ENCODE measurements around the gene RNF113B.

The RNF113B gene

GRCh38 chr13:98182589-98182988, 5.5 kb upstream of the RNF113B start:
- ChIA-PET CTCF (interaction anchor here (0.6 kb wide), 1 partner anchor 446 kb away, joined by 6 read pairs; no protein-coding TSS in a partner anchor), POLR2A (ENCODE audit: low non-redundant PET) (no interaction called here)
- TF ChIP-seq CTCF (conservative IDR thresholded peaks at IDR 0.05; ENCODE audit: low read depth), result no peak
- no peak overlapping the region for H3K27ac ChIP-seq
- no peak for DNase-seq (ENCODE audit: low spot score)

GRCh38 chr13:98182153-98182552, 5.1 kb upstream of the RNF113B start:
- CTCF ChIA-PET, result no interaction called here
- no peak for TF ChIP-seq CTCF (conservative IDR thresholded peaks at IDR 0.05; ENCODE audit: low read depth)
- DNase-seq (ENCODE audit: low spot score), result no peak
- no peak overlapping the region for H3K27ac ChIP-seq
- POLR2A ChIA-PET (ENCODE audit: low non-redundant PET), result no interaction called here

- TF ChIP-seq CTCF (conservative IDR thresholded peaks at IDR 0.05; ENCODE audit: low read depth), result no peak
- CTCF ChIA-PET, result no interaction called here
- no peak overlapping the region for H3K27ac ChIP-seq
- DNase-seq (ENCODE audit: low spot score), result no peak
- POLR2A ChIA-PET (ENCODE audit: low non-redundant PET), result no interaction called here
Measured at GRCh38 chr13:98181111-98181815, 4.2 kb upstream of the RNF113B start.

- TF ChIP-seq CTCF (conservative IDR thresholded peaks at IDR 0.05; ENCODE audit: low read depth), result no peak
- ChIA-PET POLR2A (ENCODE audit: low non-redundant PET) (no interaction called here), CTCF (no interaction called here)
- DNase-seq (ENCODE audit: low spot score), result no peak
- H3K27ac ChIP-seq, result no peak overlapping the region
Measured at GRCh38 chr13:98180092-98180491, 3.0 kb upstream of the RNF113B start.

GRCh38 chr13:98175823-98176222, 1.2 kb downstream of the RNF113B start:
- ChIA-PET CTCF (no interaction called here), POLR2A (ENCODE audit: low non-redundant PET) (no interaction called here)
- no peak overlapping the region for H3K27ac ChIP-seq
- no peak for TF ChIP-seq CTCF (conservative IDR thresholded peaks at IDR 0.05; ENCODE audit: low read depth)
- DNase-seq (ENCODE audit: low spot score), result no peak

- TF ChIP-seq CTCF (conservative IDR thresholded peaks at IDR 0.05; ENCODE audit: low read depth), result no peak
- no peak overlapping the region for H3K27ac ChIP-seq
- ChIA-PET CTCF (no interaction called here), POLR2A (ENCODE audit: low non-redundant PET) (interaction anchor here (0.5 kb wide), 1 partner anchor 207 kb away, joined by 3 read pairs; no protein-coding TSS in a partner anchor)
- no peak for DNase-seq (ENCODE audit: low spot score)
Measured at GRCh38 chr13:98175043-98175442, 2.0 kb downstream of the RNF113B start.
